H1 (cell line): ENCODE results near the gene COL20A1. TPM values are rescaled to one million over a fixed set of nuclear protein-coding genes. Genes with fewer than 3 reads are reported as not detected.

Experiments used
- CTCF ChIA-PET: fragments of 300-600 bp; sonication (Branson Sonifier 250); formaldehyde crosslinking; loops from one replicate; lab custom pipeline; 2021; ENCODE audit not compliant: partially characterized antibody; lab: Charles Lee
- POLR2A ChIA-PET: fragments of 300-600 bp; sonication (Branson Sonifier 250); formaldehyde crosslinking; loops from one replicate; lab custom pipeline; 2021; ENCODE audit warnings: inconsistent platforms; ENCODE audit not compliant: partially characterized antibody; lab: Charles Lee
- DNase-seq, 2 experiments: peaks; one replicate each; pipeline versions ENCODE4 v3.0.0 to v3.0.0-alpha.2; 2010 to 2022; ENCODE audit warnings: low spot score in 2 of 2, low read depth in 1 of 2, mixed read lengths in 1 of 2
- FAIRE-seq: peaks from 2 replicates; lab custom pipeline; 2011; peaks lifted over from hg19 to GRCh38; lab: Jason Lieb, UNC
- H2AFZ ChIP-seq: 2 replicates; pipeline ENCODE4 v1.8.1; 2012; ENCODE audit warnings: low read length, inconsistent platforms
- H2AK5ac ChIP-seq: 2 replicates; pipeline ENCODE4 v1.6.1; 2013; ENCODE audit warnings: low read depth, low read length
- H2BK120ac ChIP-seq: replicated peaks from 2 replicates; pipeline ENCODE3; 2013; ENCODE audit warnings: low read depth, low read length, inconsistent platforms
- H2BK12ac ChIP-seq: 2 replicates; pipeline ENCODE4 v1.6.1; 2013; ENCODE audit warnings: low read depth, low read length
- H2BK15ac ChIP-seq: 2 replicates; pipeline ENCODE4 v1.6.1; 2013; ENCODE audit warnings: low read length
- H2BK20ac ChIP-seq: 2 replicates; pipeline ENCODE4 v1.6.1; 2013; ENCODE audit warnings: low read length
- H2BK5ac ChIP-seq: 2 replicates; pipeline ENCODE4 v1.6.1; 2013; ENCODE audit warnings: low read depth, low read length
- H3K14ac ChIP-seq: 2 replicates; pipeline ENCODE4 v1.6.1; 2013; ENCODE audit warnings: inconsistent platforms; ENCODE audit not compliant: insufficient read length
- H3K18ac ChIP-seq: 2 replicates; pipeline ENCODE4 v1.6.1; 2013; ENCODE audit warnings: low read length; ENCODE audit errors: extremely low read depth
- H3K23ac ChIP-seq: 2 replicates; pipeline ENCODE4 v1.6.1; 2013; ENCODE audit warnings: inconsistent platforms; ENCODE audit not compliant: insufficient read length
- H3K23me2 ChIP-seq: 2 replicates; pipeline ENCODE4 v1.6.1; 2013; ENCODE audit warnings: low read depth, low read length
- H3K27ac ChIP-seq: 2 replicates; pipeline ENCODE4 v1.6.1; 2011; ENCODE audit warnings: low read depth, low read length, inconsistent platforms
- H3K27me3 ChIP-seq, 4 experiments: replicated peaks in 1 of 4; 1 replicate in 1 of 4; 2 replicates in 3 of 4; pipeline versions ENCODE4 v1.6.1 to v1.8.1; 2011 to 2013; ENCODE audit warnings: low read length in 3 of 4, mild to moderate bottlenecking in 3 of 4, inconsistent platforms in 2 of 4, mixed read lengths in 2 of 4, moderate library complexity in 1 of 4; ENCODE audit not compliant: control insufficient read depth in 3 of 4, insufficient read depth in 3 of 4; ENCODE audit errors: extremely low read depth in 1 of 4
- H3K36me3 ChIP-seq, 4 experiments: 2 replicates each; pipeline versions ENCODE4 v1.6.1 to v1.8.1; 2011 to 2013; ENCODE audit warnings: mild to moderate bottlenecking in 4 of 4, low read length in 3 of 4, moderate library complexity in 2 of 4, control low read depth in 1 of 4, inconsistent platforms in 1 of 4; ENCODE audit not compliant: insufficient read depth in 4 of 4, control insufficient read depth in 2 of 4
- H3K4ac ChIP-seq: replicated peaks from 2 replicates; pipeline ENCODE3; 2013; ENCODE audit warnings: low read length, low read depth, mixed read lengths, inconsistent platforms; ENCODE audit not compliant: insufficient read length
- H3K4me1 ChIP-seq, 4 experiments: replicated peaks in 1 of 4; 1 replicate in 1 of 4; 2 replicates in 3 of 4; pipeline versions ENCODE4 v1.6.1 to v1.8.1; 2011 to 2013; ENCODE audit warnings: low read length in 3 of 4, inconsistent platforms in 2 of 4, mixed read lengths in 1 of 4; ENCODE audit not compliant: insufficient read depth in 4 of 4, control insufficient read depth in 3 of 4
- H3K4me2 ChIP-seq, 2 experiments: 2 replicates each; pipeline versions ENCODE4 v1.6.1 to v1.8.1; 2011 to 2013; ENCODE audit warnings: low read depth in 2 of 2, low read length in 2 of 2, control low read depth in 1 of 2, inconsistent platforms in 1 of 2, mild to moderate bottlenecking in 1 of 2; ENCODE audit not compliant: insufficient read depth in 1 of 2
- H3K4me3 ChIP-seq, 4 experiments: fragments of 200-600, 300-600 bp in 1 of 4; sonication (generic), shearing (Covaris generic), sonication (Bioruptor Twin) in 1 of 4; 2 replicates each; pipeline versions ENCODE4 v1.5.1 to v1.8.1; 2011 to 2016; ENCODE audit warnings: low read length in 4 of 4, low read depth in 3 of 4, control low read depth in 2 of 4, inconsistent platforms in 2 of 4, mild to moderate bottlenecking in 2 of 4, mixed read lengths in 1 of 4, moderate library complexity in 1 of 4; ENCODE audit not compliant: insufficient read depth in 2 of 4; ENCODE audit errors: extremely low read depth in 1 of 4
- H3K56ac ChIP-seq: replicated peaks from 2 replicates; pipeline ENCODE3; 2013; ENCODE audit warnings: low read depth, mild to moderate bottlenecking, mixed read lengths, low read length, inconsistent platforms; ENCODE audit not compliant: insufficient read length
- H3K79me1 ChIP-seq: 2 replicates; pipeline ENCODE4 v1.6.1; 2013; ENCODE audit warnings: low read depth, low read length, control low read depth
- H3K79me2 ChIP-seq, 2 experiments: 2 replicates each; pipeline versions ENCODE4 v1.6.1 to v1.8.1; 2012 to 2013; ENCODE audit warnings: low read length in 2 of 2, mild to moderate bottlenecking in 2 of 2, inconsistent platforms in 1 of 2; ENCODE audit not compliant: insufficient read depth in 2 of 2, control insufficient read depth in 1 of 2
- H3K9ac ChIP-seq, 4 experiments: replicated peaks in 1 of 4; 1 replicate in 1 of 4; 2 replicates in 3 of 4; pipeline versions ENCODE4 v1.6.1 to v1.8.1; 2011 to 2013; ENCODE audit warnings: low read depth in 3 of 4, low read length in 3 of 4, control low read depth in 2 of 4, mild to moderate bottlenecking in 2 of 4, moderate library complexity in 2 of 4, inconsistent platforms in 1 of 4; ENCODE audit errors: extremely low read depth in 1 of 4
- H3K9me3 ChIP-seq, 2 experiments: 2 replicates each; pipeline versions ENCODE4 v1.6.1 to v1.8.1; 2012 to 2013; ENCODE audit warnings: mild to moderate bottlenecking in 2 of 2, moderate library complexity in 2 of 2, control low read depth in 1 of 2, inconsistent platforms in 1 of 2, low read depth in 1 of 2, low read length in 1 of 2, mixed read lengths in 1 of 2; ENCODE audit not compliant: insufficient read depth in 2 of 2
- H4K20me1 ChIP-seq, 2 experiments: replicated peaks in 1 of 2; 2 replicates each; pipeline versions ENCODE3 to v1.8.1; 2011 to 2013; ENCODE audit warnings: inconsistent platforms in 2 of 2, low read length in 2 of 2, mild to moderate bottlenecking in 1 of 2; ENCODE audit not compliant: insufficient read depth in 2 of 2, control insufficient read depth in 1 of 2
- H4K5ac ChIP-seq: 2 replicates; pipeline ENCODE4 v1.6.1; 2013; ENCODE audit warnings: low read length, low read depth, mixed read lengths, inconsistent platforms; ENCODE audit not compliant: insufficient read length
- H4K8ac ChIP-seq: 2 replicates; pipeline ENCODE4 v1.8.0; 2013; ENCODE audit warnings: mild to moderate bottlenecking, moderate library complexity, low read length, inconsistent platforms; ENCODE audit not compliant: insufficient read depth; ENCODE audit errors: extremely low read depth
- H4K91ac ChIP-seq: replicated peaks from 2 replicates; pipeline ENCODE3; 2013; ENCODE audit warnings: low read length, mixed read lengths, inconsistent platforms; ENCODE audit not compliant: insufficient read length
- ZNF274 ChIP-seq: IDR thresholded peaks from 2 replicates; pipeline ENCODE4 v1.7.0; 2012; ENCODE audit warnings: low read length, borderline replicate concordance; ENCODE audit errors: extremely low read depth
- WGBS, 2 experiments: shearing (Covaris generic) in 1 of 2; methylation state at CpG; one replicate each; pipeline versions ENCODE4 v1.1.6 to v1.1.7; 2013 to 2015; ENCODE audit warnings: low lambda C conversion rate in 2 of 2, mixed read lengths in 2 of 2, inconsistent platforms in 1 of 2, low coverage in 1 of 2, missing lambda C conversion rate in 1 of 2; ENCODE audit not compliant: insufficient replicate concordance in 2 of 2, insufficient coverage in 1 of 2, insufficient read length in 1 of 2; ENCODE audit errors: extremely low coverage in 1 of 2, missing lambda C conversion rate in 1 of 2; 5-methylcytosine and 5-hydroxymethylcytosine counted together
- polyA plus RNA-seq, 7 experiments: library from polyadenylated mRNA; depleted of rRNA in 3 of 7; stranded (reverse) in 5 of 7; unstranded in 2 of 7; fragments of >200 nt in 5 of 7; fragments of 200-250 nt in 2 of 7; gene quantifications; 1 replicate in 5 of 7; 2 replicates in 1 of 7; 4 replicates in 1 of 7; pipeline versions ENCODE4 v1.2.1 to v1.2.3, GENCODE V29; 2011 to 2013; ENCODE audit warnings: missing spikeins in 2 of 7, mixed read lengths in 2 of 7
- total RNA-seq: library from RNA; stranded (reverse); fragmentation: NEBNext Ultra II Directional; extraction: Animal tissue kit (Norgen Biotek cat#: 25700); gene quantifications from 2 replicates; pipeline ENCODE4 v1.2.1, GENCODE V29; 2021

COL20A1 gene
- total and polyA plus RNA-seq, 2 of the 8 experiments (the other 6 are each of a cell fraction or from before 2014, with no cell fraction given), result 0.19 to 0.21 TPM

DNA sequence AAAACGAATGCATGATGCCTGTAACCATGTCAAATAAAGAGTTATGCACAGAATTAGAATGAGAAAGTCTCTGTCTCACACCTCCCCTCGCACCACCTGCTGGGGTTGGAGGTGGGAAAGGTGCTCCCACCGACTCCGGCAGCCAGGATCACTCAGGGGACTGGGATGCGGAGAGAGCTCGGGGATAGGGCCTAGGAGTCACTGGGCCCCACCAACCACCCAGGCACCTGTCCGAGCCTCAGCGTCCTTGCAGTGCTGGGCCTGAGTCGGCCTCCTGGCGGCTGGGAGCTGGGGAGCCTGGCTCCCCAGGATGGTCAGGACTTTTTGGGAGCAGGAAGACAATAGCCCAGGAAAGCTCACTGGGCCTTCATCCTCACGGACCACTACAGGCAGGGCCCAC lies 90.6 kb downstream of the COL20A1 start:
- no peak for DNase-seq
- CTCF ChIA-PET, result interaction anchor here (0.6 to 9.9 kb wide), 11 partner anchors 12 to 160 kb away, joined by 3 to 230 read pairs (median 13); partner anchors contain the start of gene CHRNA4
- H3K14ac ChIP-seq, result no peak overlapping the region

More for the DNA sequence above, 90.6 kb downstream of the COL20A1 start:
- no peak overlapping the region for H2AFZ ChIP-seq
- H3K79me2 ChIP-seq, result no peaks in the 10 kb centered on the region
- H3K9ac ChIP-seq, result no peak overlapping the region
- H3K4me2 ChIP-seq, result no peak overlapping the region
- H2BK12ac ChIP-seq, result no peak overlapping the region
- 76% methylated on average over 11 of the region's 11 CpGs; no CpG with 5 or more reads in 1 of the 2 experiments for WGBS, 2 experiments
- no peak overlapping the region for H3K27ac ChIP-seq
- FAIRE-seq, result no peak
- no peak overlapping the region for H3K4ac ChIP-seq
- H3K4me3 ChIP-seq, result no peak overlapping the region
- no peak overlapping the region for H4K8ac ChIP-seq
- no peaks in the 10 kb centered on the region; a peak in 1 of 8 replicates for H3K36me3 ChIP-seq
- H3K56ac ChIP-seq, result no peak overlapping the region
- no peak overlapping the region for H3K23ac ChIP-seq
- H3K79me1 ChIP-seq, result no peaks in the 10 kb centered on the region; the same call in 1 of the 2 replicates
- 0 out of 2 replicates have a peak, but pooled peaks cover 2% of the 10 kb centered on the region for H3K23me2 ChIP-seq
- peaks cover 18 to 20% of the 10 kb centered on the region in 2 experiments for H3K9me3 ChIP-seq
- no peak overlapping the region for H3K18ac ChIP-seq
- peaks cover 0 to 3% of the 10 kb centered on the region in 2 experiments for H4K20me1 ChIP-seq
- no peak overlapping the region for H4K5ac ChIP-seq
- no peak overlapping the region for H4K91ac ChIP-seq
- no peak overlapping the region for H2BK15ac ChIP-seq
- no peak overlapping the region for H2BK20ac ChIP-seq
- H2BK5ac ChIP-seq, result no peak overlapping the region
- no peak for TF ChIP-seq ZNF274
- no peak overlapping the region for H2BK120ac ChIP-seq
- peaks cover 0 to 6% (median 2%) of the 10 kb centered on the region in 4 experiments; a peak in 3 of 7 replicates for H3K4me1 ChIP-seq
- POLR2A ChIA-PET, result no interaction called here
- no peaks in the 10 kb centered on the region for H3K27me3 ChIP-seq
- no peak overlapping the region for H2AK5ac ChIP-seq
